Endometrial microvascular endothelial cells (primary cell): ENCODE measurements around the gene RHBDF2. TPM values are rescaled to one million over a fixed set of nuclear protein-coding genes. Genes with fewer than 3 reads are reported as not detected.
"Not testable (repeated sequence)": the region's sequence is repeated elsewhere in the genome, so short reads cannot be mapped to it uniquely, and the experiment has no call there.

Source experiments
- in situ Hi-C: cut with HindIII; loops from 2 replicates; pipeline ENCODE4 v1.10.0; 2017; ENCODE audit warnings: low sequenced_read_pairs, low pct_unique_long_range_greater_than_20kb; ENCODE audit errors: inconsistent ontology term
- total RNA-seq: library from RNA; depleted of rRNA; stranded (reverse); fragments of >200 nt; gene quantifications from one replicate; pipeline ENCODE4 v1.2.3, GENCODE V29; 2015; ENCODE audit errors: inconsistent ontology term

RHBDF2 gene
- total RNA-seq, 1 donor from 2014 or later: 42.8 TPM

DNA sequence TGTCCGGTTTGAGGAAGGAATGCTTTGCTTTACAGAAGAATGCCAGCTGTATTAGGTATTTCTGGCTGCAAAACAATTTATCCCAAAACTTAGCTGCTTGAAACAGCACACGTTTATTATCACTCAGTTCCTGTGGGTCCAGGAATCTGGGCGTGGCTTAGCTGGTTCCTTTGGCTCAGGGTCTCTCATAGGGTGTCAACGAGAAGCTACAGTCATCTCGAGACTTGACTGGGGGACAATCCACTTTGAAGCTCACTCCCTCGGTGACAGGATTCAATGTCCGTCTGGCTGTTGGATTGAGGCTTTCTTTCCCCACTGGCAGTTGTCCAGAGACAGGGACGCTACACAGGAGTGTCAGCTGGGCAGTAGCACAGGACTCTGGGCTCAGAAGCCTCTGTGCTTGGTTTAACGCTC lies 9.6 kb upstream of the RHBDF2 start:
- in situ Hi-C loops: no loop called here

DNA sequence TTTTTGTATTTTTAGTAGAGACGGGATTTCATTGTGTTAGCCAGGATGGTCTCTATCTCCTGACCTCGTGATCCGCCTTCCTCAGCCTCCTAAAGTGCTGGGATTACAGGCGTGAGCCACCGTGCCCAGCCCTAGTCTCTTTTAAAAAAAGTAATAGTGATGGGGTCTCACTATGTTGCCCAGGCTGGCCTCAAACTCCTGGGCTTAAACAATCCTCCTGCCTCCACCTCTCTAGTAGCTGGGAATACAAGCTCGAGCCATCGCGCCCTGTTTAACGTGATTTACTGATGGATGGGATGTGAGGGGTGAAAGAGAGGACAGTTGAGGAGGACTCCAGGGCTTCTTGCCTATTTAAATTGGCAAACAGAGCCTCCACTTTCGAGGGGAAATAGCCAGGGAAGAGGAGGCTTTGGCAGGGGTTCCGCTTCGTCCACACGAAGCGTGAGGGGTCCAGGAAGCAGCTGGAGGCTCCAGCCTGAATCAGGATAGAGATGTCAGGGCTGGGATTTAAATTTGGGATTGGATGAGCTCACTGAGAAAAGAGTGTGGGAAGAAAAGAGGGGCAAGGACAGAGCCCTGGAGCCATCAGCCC lies 7.3 kb upstream of the RHBDF2 start:
- in situ Hi-C loops: not testable (repeated sequence)

DNA sequence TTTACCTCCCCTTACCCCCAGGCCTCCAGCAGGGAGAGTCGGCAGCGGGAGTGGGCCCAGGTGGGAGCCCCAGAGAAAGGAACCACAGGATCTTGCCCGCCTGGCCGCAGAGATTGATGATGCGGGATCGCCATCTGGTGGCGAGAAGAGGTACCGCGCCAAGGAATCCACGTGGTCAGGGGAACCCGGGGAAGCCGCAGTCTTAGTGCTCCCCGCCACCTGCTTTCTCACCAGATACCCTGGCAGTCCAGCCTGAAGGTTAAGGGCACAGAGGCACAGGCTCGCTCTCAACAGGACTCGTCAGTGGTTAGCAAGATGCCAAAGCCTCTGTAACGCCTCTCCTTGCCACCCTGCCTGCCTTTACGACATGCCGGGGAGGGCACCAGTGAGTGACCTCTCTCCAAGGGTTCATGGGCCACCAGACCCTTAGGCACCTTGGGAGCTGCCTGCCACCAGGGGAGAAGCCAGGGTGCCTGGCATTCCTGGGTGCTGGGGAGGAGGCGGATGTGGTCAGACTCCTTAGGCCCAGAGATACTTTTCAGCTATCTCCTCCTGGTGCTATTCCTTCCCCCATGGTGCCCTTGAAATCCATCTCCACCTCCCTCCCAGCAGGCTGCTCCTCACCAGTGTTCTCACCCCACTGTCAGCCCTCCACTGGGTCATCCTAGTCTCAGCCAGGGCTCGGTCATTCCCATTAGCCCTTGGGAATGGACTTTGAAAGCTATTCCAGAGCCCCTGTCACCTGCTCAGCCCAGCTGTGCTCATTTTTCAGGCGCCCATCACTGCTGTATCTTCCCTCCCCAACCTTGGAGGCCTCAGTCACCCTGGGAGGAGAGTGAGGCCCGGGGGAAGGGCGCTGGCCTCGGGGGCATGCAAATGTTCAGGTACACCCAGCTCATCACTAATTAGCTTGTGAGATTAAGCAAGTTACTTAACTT lies 5.5 kb upstream of the RHBDF2 start:
- in situ Hi-C loops: no loop called here

DNA sequence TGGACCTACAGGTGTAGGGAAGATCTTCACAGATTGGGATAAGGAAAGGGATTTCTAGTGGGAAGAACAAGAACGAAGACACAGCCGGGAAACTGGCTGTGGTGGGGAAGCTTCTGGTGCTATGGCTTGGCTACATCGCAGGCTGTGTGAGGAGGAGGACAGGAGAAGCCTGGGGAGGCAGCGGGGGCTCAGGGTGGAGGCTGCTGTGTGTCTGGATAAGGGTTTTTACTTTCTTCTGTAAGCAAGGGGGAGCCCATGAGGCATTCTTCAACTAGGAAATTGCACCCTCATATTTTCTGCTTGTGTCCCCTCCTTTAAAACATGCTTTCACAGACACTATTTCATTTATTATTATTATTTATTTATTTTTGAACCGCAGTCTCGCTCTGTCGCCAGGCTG lies 2.9 kb upstream of the RHBDF2 start:
- in situ Hi-C loops: no loop called here

DNA sequence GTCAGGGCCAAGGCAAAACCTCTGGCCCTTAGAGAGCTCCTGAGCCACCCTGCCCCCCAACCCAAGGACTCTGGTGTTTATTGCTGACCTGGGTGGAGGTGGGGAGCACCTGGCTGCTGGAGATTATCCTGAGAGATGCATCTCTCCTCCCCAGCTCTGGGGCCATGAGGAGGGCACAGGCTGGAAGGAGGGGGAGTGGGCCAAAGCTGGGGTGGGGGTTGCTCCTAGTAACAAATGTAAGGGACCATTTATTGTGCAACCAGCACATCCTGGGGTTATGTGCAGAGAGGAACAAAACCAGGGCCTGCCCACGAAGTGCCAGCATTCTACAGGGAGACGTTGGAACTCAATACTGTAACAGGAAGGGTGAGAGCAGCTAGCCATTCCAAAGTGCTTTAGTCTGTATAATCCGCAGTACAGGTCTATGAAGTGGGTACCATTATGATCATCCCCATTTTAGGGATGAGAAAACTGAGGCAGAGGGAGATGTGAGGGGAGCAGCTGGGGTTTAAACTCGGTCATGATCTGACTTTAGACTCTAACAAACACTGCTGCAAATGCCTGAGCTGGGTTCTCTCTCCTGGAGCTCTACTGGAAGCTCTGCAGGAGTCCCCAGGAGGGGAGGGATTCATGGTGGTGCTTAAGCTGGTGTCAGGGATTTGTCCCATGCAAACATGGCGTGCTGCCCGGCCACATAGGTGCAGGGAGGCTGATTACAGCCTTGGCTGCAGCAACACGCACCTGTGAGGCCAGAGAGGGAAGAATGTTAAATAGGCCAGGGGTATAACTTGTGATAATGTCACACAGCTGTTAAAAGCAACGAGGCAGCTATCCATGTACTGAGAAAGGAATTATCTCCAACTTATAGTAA lies 1.4 kb upstream of the RHBDF2 start:
- in situ Hi-C loops: no loop called here

DNA sequence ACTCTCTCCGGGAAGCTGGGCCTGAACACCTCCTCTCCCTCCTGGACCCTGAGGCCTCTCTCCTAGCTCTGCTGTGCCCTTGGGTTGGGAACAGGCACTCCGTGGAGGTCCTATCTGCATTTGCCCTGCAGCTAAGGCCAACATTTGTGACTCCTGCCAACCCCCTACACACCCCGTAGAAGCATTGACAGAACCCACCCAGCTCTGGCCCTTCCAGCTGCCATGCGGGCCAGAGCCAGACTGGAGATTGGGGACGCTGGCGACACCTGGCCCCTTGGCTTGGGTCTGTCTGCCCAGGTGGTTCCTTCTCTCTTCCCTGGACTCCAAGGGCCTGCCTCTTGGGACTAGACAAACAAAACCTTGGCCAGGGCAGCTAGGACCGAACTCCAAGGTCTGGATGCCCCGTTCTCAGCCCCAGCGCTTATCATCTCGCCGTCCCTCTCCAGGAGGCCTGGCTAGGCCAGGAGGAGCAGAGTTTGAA lies 644 bp upstream of the RHBDF2 start:
- in situ Hi-C loops: no loop called here

DNA sequence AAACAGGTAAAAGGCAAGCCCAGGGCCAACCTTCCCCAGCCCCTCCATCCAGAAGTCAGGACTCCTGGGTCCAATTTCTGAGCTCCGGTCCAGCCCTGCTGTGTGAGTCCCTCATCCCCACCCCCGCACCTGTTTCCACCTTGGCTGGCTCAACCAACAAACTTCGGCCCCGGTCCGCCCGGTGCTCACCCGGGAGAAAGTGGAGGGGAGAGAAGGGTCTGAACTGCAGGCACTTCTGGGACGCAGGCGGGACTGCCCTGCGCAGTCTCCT lies 541 bp downstream of the RHBDF2 start:
- in situ Hi-C loops: no loop called here

DNA sequence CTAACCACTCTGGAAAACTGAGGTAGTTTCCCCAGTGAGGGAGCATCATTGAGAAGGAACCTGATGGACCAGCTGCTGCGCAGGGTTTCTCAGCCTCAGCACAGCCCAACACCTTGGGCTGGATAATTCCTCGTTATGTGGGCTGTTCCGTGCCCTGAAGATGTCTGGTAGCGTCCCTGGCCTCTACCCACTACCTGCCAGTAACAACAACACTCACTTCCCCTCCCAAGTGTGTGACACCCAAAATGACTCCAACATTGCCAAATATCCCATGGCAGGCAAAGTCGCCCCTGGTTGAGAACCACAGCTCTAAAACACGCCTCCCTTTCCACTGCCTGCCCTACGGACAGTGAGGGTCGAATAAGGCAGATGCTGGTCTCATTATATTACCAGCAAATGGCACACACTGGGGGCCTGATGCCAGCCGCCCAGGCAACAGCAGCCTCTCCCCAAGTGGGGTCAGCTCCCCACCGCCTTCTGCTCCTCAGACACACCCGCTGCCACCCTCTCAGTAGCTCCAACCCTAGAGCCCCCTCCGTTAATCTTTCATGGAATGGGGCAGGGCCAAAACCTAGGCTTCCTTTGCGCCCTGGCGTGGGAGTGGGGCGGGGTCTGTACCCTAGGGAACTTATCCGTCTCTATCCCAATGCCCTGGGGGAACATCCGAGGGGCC lies 1.0 kb downstream of the RHBDF2 start:
- in situ Hi-C loops: no loop called here

DNA sequence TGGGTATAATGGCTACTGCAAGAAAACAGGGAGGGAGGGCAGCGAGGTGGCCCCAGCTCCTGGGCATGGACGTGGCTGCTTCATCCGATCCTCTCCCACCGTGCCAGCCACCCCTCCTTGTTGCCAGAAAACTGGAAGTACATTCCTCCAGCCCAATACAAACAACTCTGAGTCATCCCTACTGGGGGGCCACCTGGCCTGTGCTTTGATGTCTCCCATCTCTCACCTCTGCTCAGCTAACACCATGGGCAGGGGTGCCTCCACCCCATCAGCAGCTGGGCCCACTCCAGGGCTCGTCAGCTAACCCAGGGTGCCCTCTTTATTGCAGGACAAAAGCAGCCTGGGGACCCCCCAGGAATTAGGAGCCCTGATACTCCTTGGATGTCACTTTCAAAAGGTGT lies 2.0 kb downstream of the RHBDF2 start:
- in situ Hi-C loops: no loop called here

DNA sequence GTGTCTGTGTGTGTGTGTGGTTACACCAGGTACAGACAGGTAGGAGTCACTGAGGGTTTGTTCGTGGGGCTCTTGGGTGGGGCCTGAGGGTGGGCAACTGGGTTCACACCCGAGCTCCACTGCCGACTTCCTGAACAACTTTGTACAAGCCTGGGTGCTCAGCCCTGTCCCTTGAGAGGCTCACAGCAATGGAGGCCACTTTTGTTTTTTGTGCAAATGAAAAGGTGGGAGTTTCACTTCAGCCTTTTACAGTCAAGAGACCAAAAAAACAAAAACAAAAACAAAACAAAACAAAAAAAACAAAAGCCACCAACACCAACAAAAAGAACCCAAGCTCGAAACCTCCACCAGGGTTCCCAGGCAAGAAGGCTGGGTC lies 2.4 kb downstream of the RHBDF2 start:
- in situ Hi-C loops: no loop called here

DNA sequence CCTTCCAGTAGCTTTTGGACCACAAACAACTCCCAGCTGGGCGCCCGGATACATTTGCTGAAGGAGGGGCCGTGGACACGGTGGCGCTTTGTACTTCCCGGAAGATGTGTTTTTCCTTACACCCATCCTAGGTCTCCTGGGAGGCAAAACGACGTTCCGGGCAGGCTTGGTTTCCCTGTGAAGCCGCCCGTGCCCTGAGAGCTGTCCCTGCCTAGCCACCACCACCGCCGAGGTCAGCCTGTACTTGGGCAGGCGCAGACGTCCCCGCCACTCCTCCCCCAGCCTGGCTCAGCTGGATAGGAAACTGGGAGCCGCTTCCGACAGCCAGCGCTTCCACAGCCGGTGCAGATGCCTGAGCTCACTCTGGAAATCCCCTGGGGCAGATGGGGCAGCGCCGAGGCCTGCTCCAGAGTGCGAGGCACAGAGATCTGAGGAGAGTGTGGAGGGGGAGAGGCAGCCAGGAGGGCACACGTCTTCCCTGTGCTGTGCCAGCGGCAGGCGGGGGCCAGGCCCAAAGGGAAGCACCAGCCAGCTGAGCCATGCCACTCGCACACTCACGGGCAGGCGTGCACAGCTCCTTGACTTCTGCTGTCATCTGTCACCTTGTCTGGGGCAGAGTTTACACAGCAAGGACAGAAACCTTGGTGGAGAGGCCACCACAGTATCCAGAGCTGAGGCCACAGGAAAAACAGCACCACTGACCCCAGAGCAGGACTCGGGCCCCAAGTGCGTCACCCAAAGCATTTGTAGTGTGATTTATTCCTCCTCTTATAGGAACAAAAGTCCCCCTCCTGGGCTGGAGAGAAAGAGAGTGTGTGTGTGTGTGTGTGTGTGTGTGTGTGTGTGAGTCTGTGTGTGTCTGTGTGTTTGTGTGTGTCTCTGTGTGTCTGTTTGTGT lies 3.0 kb downstream of the RHBDF2 start:
- in situ Hi-C loops: no loop called here

DNA sequence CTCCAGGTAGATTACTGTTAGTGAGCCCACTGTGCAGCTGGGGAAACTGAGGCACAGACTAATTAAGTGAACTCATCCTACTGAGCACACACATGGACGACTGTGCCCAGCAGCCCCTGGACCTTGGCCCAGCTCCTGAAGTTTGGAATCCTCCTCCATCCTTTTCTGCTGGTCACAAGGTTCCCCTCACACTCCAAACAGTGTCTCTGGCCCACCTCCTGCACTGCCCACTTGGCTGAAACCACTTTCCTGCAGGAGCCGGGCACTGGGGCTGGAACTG lies 3.6 kb downstream of the RHBDF2 start:
- in situ Hi-C loops: no loop called here

DNA sequence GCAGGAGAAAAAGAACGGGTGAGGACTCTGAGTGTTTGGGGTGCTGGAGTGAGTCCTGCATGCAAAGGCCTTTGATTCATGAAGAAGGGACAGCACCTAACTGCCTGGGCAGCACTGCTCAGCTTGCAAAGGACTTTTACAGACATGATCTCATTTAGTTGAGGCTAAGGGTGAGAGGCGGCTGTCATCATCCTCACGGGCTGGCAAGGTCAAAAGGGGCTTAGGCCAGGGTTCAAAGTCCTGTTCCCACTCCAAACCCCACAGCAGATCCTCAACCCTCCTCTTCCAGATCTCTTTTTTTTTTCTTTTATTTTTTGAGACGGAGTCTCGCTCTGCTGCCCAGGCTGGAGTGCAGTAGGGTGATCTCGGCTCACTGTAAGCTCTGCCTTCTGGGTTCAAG lies 4.8 kb downstream of the RHBDF2 start:
- in situ Hi-C loops: no loop called here

DNA sequence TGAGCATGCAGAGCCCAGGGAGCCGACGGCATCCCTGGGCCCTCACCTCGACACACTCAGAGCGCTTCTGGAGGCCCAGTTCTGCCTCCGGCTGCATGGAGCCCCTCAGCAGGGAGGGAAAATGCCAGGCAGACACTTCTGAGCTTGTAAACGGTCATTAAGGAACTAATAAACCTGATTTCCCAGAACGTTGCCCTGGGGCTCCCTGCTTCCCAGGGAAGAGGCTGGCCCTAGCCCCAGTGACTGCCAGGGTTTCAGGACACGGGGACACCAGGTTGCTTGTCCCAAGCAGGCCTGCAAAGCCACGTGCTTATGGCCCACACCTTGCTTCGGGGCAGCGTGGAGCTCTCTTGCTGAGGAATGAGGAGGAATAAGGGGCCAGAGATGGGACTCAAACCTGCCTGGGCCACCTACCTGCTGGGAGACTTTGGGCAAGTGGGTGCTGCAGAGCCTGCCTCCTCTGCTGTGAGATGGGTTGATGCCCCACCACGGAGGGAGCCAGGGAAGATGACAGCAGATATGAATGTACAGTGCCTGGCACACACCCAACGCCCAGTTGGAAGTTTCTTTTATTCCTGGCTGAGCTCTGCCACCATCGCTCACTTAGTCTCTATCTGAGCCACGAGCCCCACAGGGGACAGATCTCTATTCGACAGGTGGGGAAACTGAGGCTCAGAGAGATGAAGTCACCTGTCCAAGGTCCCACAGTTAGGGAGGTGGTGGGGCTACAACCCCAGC lies 5.4 kb downstream of the RHBDF2 start:
- in situ Hi-C loops: no loop called here

DNA sequence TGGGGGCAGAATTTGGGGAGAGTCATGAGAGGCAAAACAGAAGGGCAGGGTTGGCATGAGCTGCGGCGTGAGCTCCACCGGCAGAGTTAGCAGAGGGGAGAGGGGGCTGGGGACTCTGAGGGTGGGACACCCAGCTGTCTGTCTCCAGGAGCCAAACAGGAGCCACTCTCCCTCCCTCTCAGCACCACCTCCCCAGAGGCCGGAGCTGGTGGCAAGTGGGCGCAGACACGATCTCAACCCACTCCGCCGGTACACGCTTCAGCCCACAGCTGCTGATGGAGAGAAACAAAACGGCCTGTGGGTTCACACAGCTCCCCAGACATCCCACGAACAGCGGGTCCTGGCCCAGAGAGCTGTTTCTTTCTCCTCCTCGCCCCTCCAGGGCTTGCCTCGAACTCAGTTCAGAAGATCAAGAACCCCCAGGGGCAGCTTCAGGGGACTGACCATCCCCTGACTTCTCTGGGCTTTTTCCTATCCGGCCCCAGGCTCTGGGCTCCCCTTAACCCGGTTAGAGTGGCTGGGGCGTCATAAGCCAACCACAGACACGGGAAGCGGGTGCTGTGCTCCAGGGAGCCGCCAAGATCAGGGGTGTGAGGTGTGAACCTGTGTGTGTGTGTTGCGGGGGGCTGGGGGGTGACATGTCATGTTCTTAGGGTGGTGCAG lies 7.6 kb downstream of the RHBDF2 start:
- in situ Hi-C loops: no loop called here

DNA sequence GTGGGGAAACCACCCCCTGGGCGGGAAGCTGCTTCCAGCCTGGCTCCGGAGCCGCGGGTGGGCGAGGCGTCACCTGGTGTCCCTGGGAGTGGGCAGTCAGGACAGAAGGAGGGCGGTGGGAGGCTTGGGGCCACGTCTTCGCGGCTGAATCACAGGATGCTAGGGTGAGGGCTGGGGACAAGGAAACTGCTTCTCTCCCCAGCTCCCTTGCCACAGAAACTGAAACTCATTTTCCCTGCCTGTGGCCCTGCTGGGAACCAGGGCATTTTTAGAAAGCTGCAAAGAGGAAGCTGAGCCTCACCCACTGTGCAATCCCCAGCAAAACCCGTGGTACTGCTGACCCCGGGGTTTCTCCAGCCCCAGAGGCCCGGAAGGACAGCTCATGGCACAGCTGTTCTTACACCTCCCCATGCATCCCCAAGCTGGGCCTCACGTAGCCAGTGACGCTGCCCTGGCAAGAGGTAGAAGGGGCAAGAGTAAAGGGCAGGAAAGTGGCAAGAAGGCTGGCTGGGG lies 8.2 kb downstream of the RHBDF2 start:
- in situ Hi-C loops: no loop called here
